ENCODE measurements around the gene KRT82.
"Not testable (repeated sequence)": the region's sequence is repeated elsewhere in the genome, so short reads cannot be mapped to it uniquely, and the experiment has no call there.

Gene KRT82

DNA sequence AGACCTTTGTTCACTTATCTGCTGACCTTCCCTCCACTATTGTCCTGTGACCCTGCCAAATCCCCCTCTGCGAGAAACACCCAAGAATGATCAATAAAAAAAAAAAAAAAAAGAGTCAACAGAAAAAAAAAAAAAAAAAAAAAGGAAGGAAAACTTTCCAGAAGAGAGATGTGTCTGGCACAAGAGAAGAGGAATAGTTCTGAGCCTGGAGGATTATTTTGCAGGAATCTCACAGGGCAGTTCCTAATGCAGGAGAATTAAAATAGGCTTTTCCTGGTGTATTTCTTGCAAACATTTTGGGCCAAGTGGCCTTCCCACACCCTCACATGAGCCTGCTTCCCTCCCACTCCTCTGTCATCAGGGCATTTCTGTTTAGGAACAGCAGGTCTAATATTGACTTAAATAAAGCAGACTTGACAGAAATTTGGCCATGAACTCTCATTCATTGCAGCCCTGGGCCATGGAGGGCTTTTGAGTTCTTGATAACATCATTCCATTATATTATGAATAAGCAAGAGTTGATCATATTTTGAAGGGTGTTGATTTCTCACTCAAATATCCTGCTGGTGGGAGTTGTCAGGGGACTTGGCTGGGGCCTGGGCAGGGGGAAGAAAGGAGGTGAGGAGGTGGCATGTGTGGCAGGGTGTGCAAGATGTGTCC, 4.6 kb upstream of the KRT82 start:
- DNase-seq (ENCODE audit: low spot score) = not testable (repeated sequence)

DNA sequence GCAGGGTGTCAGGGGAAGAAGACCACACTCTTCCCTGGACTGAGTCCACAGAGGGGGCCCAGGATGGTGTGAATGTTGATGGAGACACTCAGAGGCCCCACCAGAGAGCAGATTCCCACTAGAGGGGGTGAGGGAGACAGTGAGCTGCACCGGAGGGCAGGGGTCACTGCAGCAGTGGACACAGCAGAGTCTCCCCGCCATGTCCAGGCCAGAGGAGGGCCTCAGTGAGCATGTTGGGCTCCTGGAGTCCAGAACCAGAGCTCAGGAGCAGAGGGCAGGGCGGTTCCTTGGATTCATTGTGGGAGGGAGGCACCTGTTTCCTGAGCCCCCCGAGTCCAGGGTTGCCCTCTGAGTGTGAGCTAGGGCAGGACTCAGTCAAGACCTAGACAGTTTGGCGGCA, 1.8 kb upstream of the KRT82 start:
- DNase-seq (ENCODE audit: low spot score) = no peak

- DNase-seq (ENCODE audit: low spot score) = no peak
These were observed 1.2 kb downstream of the KRT82 start for GRCh38 chr12:52404951-52405350.

DNA sequence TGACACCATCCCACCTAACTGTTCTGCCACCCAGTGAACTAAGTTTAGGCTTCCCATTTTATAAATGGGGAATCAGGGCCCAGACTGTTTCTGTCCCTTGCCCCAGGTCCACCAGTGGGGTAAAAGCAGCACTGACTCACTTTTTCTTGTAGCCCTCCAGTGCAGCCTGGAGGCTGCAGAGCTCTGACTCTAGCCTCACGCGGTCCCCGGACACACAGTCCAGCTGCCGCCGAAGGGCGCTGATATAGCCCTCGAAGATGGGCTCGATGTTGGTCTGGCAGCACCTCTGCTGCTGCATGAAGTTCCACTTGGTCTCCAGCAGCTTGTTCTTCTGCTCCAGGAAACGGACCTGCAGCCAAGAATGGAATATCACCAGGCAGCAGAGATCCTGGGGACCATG, 2.6 kb downstream of the KRT82 start:
- no peak for DNase-seq (ENCODE audit: low spot score)

DNA sequence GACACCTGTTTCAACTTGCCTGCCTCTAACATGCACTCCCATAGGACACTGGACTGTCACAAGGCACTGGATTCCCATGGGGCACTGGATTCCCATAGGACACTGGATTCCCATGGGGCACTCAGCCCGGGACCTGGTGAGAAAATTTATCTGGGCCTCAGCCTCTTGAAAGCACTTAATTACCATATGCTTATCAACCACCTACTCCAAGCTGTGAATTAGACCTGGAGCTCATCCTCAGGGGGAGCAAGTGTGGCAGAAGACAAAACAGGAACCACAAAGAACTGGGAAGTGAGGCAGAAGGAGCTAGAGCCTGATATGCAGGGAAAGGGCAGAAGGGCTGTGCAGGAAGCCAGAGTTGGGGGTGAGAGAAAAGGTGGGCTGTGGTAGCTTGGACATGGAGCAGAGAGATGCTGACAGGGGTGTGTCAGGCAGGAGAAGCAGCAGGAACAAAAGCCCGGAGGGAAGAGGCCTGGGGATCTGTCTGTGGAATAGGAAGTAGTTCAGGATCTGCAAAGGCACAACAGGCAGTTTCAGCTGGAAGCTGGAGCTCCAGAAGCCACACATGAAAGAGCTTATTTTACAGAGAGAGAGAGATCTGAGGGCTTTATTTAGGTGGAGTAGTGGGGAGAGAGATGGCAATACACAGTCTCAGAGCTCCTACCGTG, 3.1 kb downstream of the KRT82 start:
- DNase-seq (ENCODE audit: low spot score) = no peak

DNA sequence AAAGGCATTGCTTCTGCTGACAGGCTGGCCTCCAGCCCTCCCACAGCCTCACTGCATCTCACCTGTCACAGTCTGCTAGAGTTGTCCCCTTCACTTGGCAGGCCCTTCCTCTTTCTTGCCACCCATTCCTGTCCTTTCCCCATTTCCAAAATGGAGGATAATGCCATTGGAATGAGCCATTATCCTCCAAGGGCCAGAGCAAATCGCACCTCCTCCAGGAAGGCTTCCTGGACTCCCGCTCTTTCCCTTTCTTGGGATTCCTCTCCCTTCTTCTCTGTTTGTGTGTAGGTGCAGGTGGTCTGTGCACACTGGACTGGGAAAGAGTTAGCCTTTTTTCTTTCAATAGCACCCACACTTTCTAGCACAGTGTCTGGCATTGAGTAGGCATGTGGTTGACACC, 3.8 kb downstream of the KRT82 start:
- no peak for DNase-seq (ENCODE audit: low spot score)

GRCh38 chr12:52401926-52402325, 4.2 kb downstream of the KRT82 start:
- no peak for DNase-seq (ENCODE audit: low spot score)

- DNase-seq (ENCODE audit: low spot score) = no peak
These were observed 4.6 kb downstream of the KRT82 start for GRCh38 chr12:52401526-52401925.

DNA sequence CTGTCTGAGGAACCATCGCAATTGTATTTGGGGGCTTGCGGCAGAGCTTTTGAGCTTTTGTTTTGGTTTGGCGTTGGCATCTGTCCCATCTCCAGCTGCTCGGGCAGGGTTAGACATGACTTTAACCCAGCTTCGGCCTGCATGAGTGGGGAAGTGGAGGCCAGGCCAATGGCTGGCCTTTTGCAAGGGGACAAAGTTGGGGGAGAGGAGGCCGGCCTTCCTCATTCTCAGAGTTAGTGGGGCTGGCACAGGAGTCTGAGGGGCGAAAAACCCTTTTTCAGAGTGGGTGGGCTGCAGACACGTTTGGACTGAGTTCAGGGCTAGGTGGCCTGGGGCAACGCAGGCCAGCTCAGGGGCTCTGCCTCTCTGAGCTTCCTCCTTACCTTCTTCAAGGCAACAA, 5.2 kb downstream of the KRT82 start:
- DNase-seq (ENCODE audit: low spot score) = no peak

GRCh38 chr12:52399756-52400155, 6.4 kb downstream of the KRT82 start:
- DNase-seq (ENCODE audit: low spot score) = no peak

GRCh38 chr12:52398176-52398575, 8.0 kb downstream of the KRT82 start:
- DNase-seq (ENCODE audit: low spot score) = no peak

- no peak for DNase-seq (ENCODE audit: low spot score)
These were observed 9.5 kb downstream of the KRT82 start for GRCh38 chr12:52396656-52397055.

DNA sequence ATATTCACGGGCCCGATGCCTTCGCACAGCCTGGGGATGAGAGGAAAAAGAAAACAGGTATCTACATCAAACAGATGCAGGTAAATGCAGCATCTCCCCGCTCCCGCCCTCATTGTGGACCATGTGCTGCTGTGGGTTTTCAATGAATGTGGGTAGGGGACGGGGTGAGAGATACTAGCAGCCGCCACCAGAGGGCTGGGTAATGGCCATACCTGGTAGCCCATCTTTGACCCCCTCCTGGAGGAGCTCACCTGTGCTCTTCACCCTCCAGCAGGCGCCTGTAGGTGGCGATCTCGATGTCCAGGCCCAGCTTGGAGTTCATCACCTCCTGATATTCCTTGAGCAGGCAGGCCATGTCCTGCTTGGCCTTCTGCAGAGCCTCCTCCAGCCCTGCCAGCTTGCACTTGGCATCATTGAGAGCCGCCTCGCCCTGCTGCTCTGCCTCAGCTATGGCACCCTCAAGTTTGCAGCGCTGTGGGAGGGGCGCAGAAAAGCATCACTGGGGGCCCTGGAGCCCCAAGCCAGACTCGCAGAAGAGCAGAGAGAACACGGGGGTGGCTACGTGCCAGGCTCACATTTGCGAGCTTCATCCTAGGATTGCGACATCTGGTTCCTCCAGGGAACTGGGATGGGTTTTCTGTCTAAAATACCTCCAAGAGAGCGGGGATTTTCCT, 10.2 kb downstream of the KRT82 start:
- DNase-seq (ENCODE audit: low spot score) = no peak

DNA sequence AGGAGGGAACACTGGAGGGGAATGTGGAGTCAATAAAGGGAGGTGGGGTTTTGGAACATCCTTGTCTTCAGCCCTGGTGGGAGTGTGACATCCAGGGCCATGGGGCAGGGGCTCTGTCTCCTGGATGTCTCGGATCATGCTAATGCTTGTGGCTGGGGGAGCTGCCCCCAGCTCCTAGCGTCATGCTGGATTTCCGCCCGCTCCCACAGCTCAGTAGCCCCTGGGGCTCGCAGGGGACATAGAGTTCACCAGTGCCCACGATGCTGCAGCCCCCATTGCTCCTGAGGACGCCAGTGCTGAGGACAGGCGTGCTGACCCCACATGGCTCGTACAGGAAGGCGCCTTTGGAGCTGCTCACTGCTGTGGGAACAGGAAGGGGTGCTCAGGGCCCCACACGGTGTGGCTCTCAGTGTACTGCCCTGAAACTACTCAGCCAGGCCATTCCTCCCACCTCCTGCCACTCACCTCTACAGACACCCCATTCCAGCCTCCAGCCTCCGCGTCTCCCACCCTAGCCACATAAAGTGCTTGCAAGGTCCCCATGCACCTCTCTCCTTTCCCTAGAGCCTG, 11.2 kb downstream of the KRT82 start:
- no peak for DNase-seq (ENCODE audit: low spot score)

- no peak for DNase-seq (ENCODE audit: low spot score)
These were observed 13.6 kb downstream of the KRT82 start for GRCh38 chr12:52392465-52393007.

GRCh38 chr12:52391618-52392002, 14.5 kb downstream of the KRT82 start:
- DNase-seq (ENCODE audit: low spot score) = no peak

DNA sequence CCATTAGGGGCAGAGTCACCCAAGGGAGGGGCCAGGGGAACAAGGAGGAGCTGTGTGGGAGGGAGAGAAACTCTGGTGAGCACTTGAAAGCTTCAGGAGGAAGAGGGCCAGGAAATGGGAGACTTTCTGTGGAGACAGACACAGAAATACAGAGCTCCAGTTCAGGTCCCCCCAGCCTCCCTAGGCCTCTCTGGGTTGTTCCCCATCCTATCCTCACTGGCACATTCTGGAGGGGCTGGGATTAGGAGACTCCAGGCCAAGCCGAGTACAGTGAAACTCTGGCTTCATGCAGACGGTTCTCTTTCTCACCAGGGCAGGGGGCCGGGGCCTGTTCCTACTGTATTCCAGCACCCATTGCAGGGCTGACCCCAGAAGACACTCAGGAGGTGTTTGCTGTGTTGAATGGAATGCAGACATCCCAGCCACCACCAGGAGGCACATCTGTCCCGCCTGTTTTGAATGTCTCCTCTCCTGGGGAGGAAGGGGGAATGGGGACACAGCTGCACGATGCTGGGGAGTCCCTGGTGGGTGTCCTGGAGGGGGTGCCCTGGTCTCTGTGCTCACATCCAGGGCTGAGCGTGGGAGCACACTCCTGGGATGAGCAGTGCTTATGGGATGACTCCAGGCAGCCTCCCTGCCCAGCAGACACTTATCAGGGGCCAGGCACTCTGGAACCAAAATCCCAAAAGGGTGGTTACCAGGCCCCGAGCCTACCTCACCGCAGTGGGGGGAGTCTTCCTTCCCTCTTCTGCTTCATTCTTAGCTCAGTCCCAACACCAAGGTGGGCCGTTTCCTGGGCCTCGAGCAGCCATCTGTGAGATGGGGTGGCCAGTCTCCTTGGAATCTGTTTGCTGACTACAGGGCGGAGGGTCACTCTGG, 15.2 kb downstream of the KRT82 start:
- no peak for DNase-seq (ENCODE audit: low spot score)

DNA sequence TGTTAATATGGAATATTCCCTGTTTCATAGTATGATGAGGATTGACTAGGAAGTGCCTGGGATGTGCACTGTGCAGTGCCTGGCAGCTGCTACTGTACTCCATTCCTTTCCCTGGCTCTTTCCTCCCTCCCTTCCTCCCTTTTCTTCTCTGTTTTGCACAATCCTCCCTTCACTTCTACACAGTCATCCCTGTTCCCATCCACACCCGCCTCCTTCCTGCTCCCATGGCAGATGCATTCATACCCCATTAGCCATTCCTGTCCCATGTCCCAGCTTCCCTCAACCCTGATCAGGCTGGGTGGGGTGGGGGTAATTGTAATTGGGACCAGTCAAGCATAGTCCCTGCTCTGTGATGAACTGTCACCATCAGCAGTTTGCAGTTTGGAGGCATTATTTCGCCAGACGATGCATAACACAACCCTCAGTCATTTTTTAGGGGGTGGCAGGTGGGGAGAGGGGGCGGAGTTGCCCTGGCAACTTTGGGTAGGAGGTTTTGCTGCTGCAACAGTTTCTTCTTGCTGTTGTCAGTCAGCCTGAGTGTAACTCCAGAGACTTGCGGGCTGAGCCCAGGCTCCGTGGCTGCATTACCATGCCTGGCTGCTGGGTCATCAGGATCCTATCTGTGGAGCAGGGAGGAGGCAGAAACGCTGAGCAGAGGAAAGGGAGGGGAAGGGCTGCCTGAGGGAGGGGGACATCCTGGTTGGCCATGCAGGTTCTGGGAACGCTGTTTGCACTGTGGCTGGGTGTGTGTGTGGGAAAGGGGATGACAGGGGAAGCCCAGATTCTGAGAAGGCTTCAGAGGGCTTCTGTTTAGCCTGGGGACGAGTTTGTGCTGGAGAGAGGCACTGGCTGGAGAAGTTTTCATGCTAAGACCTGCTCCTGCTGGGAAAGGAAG, 16.6 kb downstream of the KRT82 start:
- DNase-seq (ENCODE audit: low spot score) = no peak

DNA sequence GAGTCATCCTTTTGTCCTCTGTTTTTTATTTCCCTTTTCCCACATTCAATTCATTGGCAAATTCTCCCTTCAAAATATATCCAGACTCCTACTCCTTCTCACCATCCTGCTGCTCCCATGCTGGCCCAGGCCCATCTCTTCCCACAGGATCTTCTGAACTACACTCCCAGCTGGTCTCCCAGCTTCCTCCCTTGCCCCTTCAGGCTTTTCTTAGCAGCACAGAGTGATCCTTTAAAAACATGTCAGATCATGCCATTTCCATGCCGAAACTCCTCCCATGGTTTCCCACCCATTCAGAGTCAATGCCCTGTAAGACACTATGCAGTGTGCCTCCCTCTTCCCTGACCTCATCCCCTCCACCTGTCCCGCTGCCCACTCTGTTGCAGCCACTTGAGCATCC, 18.3 kb downstream of the KRT82 start:
- no peak for DNase-seq (ENCODE audit: low spot score)

DNA sequence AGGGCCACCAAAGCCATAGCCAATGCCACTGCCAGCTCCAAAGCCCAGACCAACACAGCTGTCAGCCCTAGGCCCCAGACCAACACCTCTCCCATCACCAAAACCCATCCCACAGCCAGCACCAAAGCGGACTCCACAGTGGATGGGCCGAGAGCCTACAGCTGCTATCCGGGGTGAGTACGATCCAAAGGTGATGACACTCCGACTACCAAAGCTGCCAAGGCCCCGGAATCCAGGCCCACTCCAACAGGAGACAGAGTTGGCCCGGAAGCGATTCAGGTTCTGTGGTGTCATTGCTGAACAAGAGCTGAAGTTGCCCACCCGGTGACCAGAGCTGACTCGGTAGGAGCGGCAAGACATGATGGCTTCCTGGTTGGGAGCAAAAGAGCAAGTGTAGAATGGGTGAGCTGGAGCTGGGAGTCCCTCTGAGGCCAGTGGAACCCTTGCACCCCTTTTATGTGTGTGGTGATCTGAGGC, 20.9 kb downstream of the KRT82 start, which contains the start of gene KRT84:
TSS of gene KRT84 (minus strand) at position 427 of the 477 bp plus-strand sequence. CDS start at position 360, 67 bp downstream.
- no peak for DNase-seq (ENCODE audit: low spot score)

DNA sequence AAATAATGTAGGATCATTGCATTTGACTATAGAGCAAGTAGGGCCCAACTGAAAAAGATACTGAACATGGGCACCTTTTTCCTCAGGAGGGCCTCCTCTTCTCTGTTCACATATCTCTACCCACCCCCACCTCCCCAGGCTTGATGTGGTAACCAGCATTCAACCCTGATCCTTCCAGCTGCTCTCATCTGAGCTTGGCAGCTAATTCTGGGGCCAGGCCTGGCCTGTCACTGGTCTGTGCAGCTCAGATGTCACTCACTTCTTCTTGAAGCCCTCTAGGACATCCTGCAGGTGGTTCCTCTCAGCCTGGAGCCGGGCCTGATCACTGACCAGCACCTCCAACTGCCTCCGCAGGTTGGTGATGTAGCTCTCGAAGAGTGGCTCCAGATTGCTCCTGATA, 22.8 kb downstream of the KRT82 start:
- DNase-seq (ENCODE audit: low spot score) = no peak

All from left forelimb (tissue), 1 donor.